ENCODE measurements around the gene SMS. TPM values are rescaled to one million over a fixed set of nuclear protein-coding genes. Genes with fewer than 3 reads are reported as not detected.

Gene SMS
- total and polyA plus RNA-seq, 2 donors (not counting 1 experiment from before 2014, with no cell fraction given), result 7.0 to 30.5 TPM

DNA sequence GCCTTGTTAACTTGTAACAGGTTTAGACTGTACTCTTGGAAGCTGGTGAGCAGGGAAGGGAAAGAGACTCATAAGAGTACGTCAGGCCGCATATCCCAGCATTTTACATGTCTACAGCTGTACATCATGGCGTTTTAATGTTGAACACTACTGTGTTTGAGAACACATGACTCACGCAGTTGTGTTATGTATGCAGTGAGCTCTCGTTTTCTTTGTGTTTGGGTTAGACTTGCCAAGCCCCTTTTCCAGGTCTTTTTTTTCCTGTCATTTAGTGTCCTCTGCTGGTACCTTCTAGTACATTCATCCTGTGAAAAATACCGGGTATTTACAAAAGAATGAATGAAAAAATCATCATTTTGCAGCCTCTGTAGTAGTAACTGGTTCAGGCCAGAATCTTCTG is 35.3 kb downstream of the SMS start:
- no peaks in the 10 kb centered on the region for H3K9me3 ChIP-seq (ENCODE audit: control extremely low read depth in 1 of 3, control insufficient read depth in 2 of 3, insufficient read depth in 1 of 3, low read length in 2 of 3)
- H3K27ac Mint-ChIP-seq, result no peak overlapping the region
- intact Hi-C loops (cut with micrococcal nuclease), result no loop called here
- peaks cover 0 to 9% of the 10 kb centered on the region in 2 experiments for H3K36me3 ChIP-seq (replicated peaks in 1 of 2; ENCODE audit: control extremely low read depth in 1 of 2, control insufficient read depth in 1 of 2, extremely low read depth in 1 of 2, insufficient read depth in 2 of 2, low read length in 1 of 2)
- H3K4me1 Mint-ChIP-seq, result peaks cover 24% of the 10 kb centered on the region
- H3K27ac ChIP-seq (ENCODE audit: low read length in 2 of 2), result no peak overlapping the region
- H3K9ac ChIP-seq (ENCODE audit: low read length), result no peak overlapping the region
- no peak overlapping the region for H3K4me3 ChIP-seq (ENCODE audit: control extremely low read depth in 1 of 5, extremely low read depth in 1 of 5, insufficient read depth in 1 of 5, low read depth in 2 of 5, low read length in 4 of 5)
- H3K27me3 Mint-ChIP-seq, result no peaks in the 10 kb centered on the region
- ChIA-PET POLR2A (no interaction called here), CTCF (interaction anchor here (1.0 to 2.7 kb wide), 2 partner anchors 9 to 137 kb away, joined by 3 to 14 read pairs; no protein-coding TSS in a partner anchor)
- no peak overlapping the region for H2AFZ ChIP-seq (ENCODE audit: insufficient read depth, low read depth, low read length, poor library complexity, severe bottlenecking)
- WGBS (ENCODE audit: insufficient coverage), result no CpG with 5 or more reads among the region's 6 CpGs
- H3K4me1 ChIP-seq (ENCODE audit: control insufficient read depth in 2 of 2, insufficient read depth in 2 of 2, low read length in 2 of 2), result peaks cover 9 to 21% of the 10 kb centered on the region in 2 donors
- ATAC-seq (ENCODE audit: low read depth) (no peak), DNase-seq (no peak)
- no peaks in the 10 kb centered on the region for H3K79me2 ChIP-seq (ENCODE audit: control insufficient read depth, insufficient read depth, low read length)
- no peak overlapping the region for H3K4me3 Mint-ChIP-seq
- H4K20me1 ChIP-seq (ENCODE audit: control insufficient read depth, insufficient read depth, low read length, poor library complexity, severe bottlenecking), result no peaks in the 10 kb centered on the region
- TF ChIP-seq EZH2 (IDR thresholded peaks at IDR 0.05; ENCODE audit: borderline replicate concordance, insufficient read depth, low read depth, low read length, poor library complexity, severe bottlenecking) (no peak), CTCF (IDR thresholded peaks at IDR 0.05) (no peak)
- no peaks in the 10 kb centered on the region for H3K9me3 Mint-ChIP-seq (ENCODE audit: insufficient read depth)
- H3K27me3 ChIP-seq (replicated peaks in 1 of 4; ENCODE audit: control extremely low read depth in 1 of 4, control insufficient read depth in 3 of 4, insufficient read depth in 4 of 4, low read length in 3 of 4), result no peaks in the 10 kb centered on the region
- H3K4me2 ChIP-seq (replicated peaks; ENCODE audit: low read depth, low read length, poor library complexity, severe bottlenecking), result no peak overlapping the region

DNA sequence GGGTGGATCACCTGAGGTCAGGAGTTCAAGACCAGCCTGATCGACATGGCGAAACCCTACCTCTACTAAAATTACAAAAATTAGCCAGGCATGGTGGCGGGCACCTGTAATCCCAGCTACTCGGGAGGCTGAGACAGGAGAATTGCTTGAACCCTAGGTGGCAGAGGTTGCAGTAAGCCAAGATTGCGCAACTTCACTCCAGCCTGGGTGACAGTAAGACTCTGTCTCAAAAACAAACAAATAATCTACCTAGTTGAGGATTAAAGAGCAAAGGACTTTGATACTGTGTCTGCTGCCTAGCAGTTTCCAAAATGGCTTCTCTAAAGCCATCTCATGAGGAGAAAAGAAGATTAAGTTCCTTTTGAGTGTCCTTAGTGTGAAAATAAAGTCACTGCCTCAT is 37.8 kb downstream of the SMS start:
- no peaks in the 10 kb centered on the region for H4K20me1 ChIP-seq (ENCODE audit: control insufficient read depth, insufficient read depth, low read length, poor library complexity, severe bottlenecking)
- Mint-ChIP-seq H3K9me3 (ENCODE audit: insufficient read depth) (no peaks in the 10 kb centered on the region), H3K27ac (no peak overlapping the region), H3K4me1 (peaks cover 13% of the 10 kb centered on the region), H3K4me3 (no peak overlapping the region), H3K27me3 (no peaks in the 10 kb centered on the region)
- WGBS (ENCODE audit: insufficient coverage), result no CpG with 5 or more reads among the region's 5 CpGs
- no peak overlapping the region for H3K4me3 ChIP-seq (ENCODE audit: control extremely low read depth in 1 of 5, extremely low read depth in 1 of 5, insufficient read depth in 1 of 5, low read depth in 2 of 5, low read length in 4 of 5)
- POLR2A ChIA-PET, result no interaction called here
- peaks cover 6 to 12% of the 10 kb centered on the region in 2 donors for H3K4me1 ChIP-seq (ENCODE audit: control insufficient read depth in 2 of 2, insufficient read depth in 2 of 2, low read length in 2 of 2)
- H3K4me2 ChIP-seq (replicated peaks; ENCODE audit: low read depth, low read length, poor library complexity, severe bottlenecking), result no peak overlapping the region
- no peak overlapping the region for H3K9ac ChIP-seq (ENCODE audit: low read length)
- H3K9me3 ChIP-seq (ENCODE audit: control extremely low read depth in 1 of 3, control insufficient read depth in 2 of 3, insufficient read depth in 1 of 3, low read length in 2 of 3), result no peaks in the 10 kb centered on the region
- peaks cover 0 to 9% of the 10 kb centered on the region in 2 experiments for H3K36me3 ChIP-seq (replicated peaks in 1 of 2; ENCODE audit: control extremely low read depth in 1 of 2, control insufficient read depth in 1 of 2, extremely low read depth in 1 of 2, insufficient read depth in 2 of 2, low read length in 1 of 2)
- intact Hi-C loops (cut with micrococcal nuclease), result no loop called here
- no peak overlapping the region for H2AFZ ChIP-seq (ENCODE audit: insufficient read depth, low read depth, low read length, poor library complexity, severe bottlenecking)
- DNase-seq (no peak), ATAC-seq (ENCODE audit: low read depth) (no peak)
- H3K79me2 ChIP-seq (ENCODE audit: control insufficient read depth, insufficient read depth, low read length), result no peaks in the 10 kb centered on the region
- no peak overlapping the region for H3K27ac ChIP-seq (ENCODE audit: low read length in 2 of 2)
- H3K27me3 ChIP-seq (replicated peaks in 1 of 4; ENCODE audit: control extremely low read depth in 1 of 4, control insufficient read depth in 3 of 4, insufficient read depth in 4 of 4, low read length in 3 of 4), result no peaks in the 10 kb centered on the region
- CTCF ChIA-PET, result interaction anchor here (0.7 kb wide), 1 partner anchor 1788 kb away, joined by 3 read pairs; no protein-coding TSS in a partner anchor
- no peak for TF ChIP-seq CTCF (IDR thresholded peaks at IDR 0.05)
- TF ChIP-seq EZH2 (IDR thresholded peaks at IDR 0.05; ENCODE audit: borderline replicate concordance, insufficient read depth, low read depth, low read length, poor library complexity, severe bottlenecking), result no peak

Data from B cell (primary cell).